Right atrium auricular region (tissue), 2 donors: ENCODE measurements around the gene PDCD10. TPM values are rescaled to one million over a fixed set of nuclear protein-coding genes. Genes with fewer than 3 reads are reported as not detected.

Experiments
- DNase-seq: peaks from one replicate; pipeline ENCODE4 v3.0.0-alpha.2; 2019; ENCODE audit warnings: low spot score
- H3K27ac ChIP-seq, 2 donors: fragments of 200-600 bp; sonication (generic); 1 replicate in 1 of 2; 2 replicates in 1 of 2; pipeline ENCODE4 v1.5.1; 2016 to 2019
- H3K27me3 ChIP-seq, 2 donors: fragments of 200-600 bp; sonication (generic); one replicate each; pipeline versions ENCODE4 v1.5.1 to v1.6.0; 2017 to 2019
- H3K36me3 ChIP-seq: fragments of 200-600 bp; sonication (generic); one replicate; pipeline ENCODE4 v1.5.1; 2016
- H3K4me1 ChIP-seq, 2 donors: fragments of 200-600 bp; sonication (generic); one replicate each; pipeline versions ENCODE4 v1.5.1 to v1.6.0; 2017 to 2019
- H3K4me3 ChIP-seq, 2 donors: fragments of 200-600 bp; sonication (generic); 1 replicate in 1 of 2; 2 replicates in 1 of 2; pipeline ENCODE4 v1.5.1; 2017 to 2019; ENCODE audit warnings: mild to moderate bottlenecking in 1 of 2, moderate library complexity in 1 of 2
- H3K9me3 ChIP-seq, 2 donors: fragments of 200-600 bp; sonication (generic); one replicate each; pipeline ENCODE4 v1.5.1; 2019
- CTCF ChIP-seq, 2 donors: fragments of 200-600 bp; sonication (generic); IDR thresholded peaks; one replicate each; pipeline ENCODE4 v1.5.1; 2019; ENCODE audit warnings: antibody characterized with exemption in 2 of 2
- total RNA-seq, 2 donors: library from RNA; depleted of rRNA; stranded (reverse); fragments of >200 nt; gene quantifications; one replicate each; pipeline ENCODE4 v1.1.0, GENCODE V29; 2016

The PDCD10 gene
- total RNA-seq, 2 donors from 2014 or later, result 31.8 to 40.5 TPM

DNA sequence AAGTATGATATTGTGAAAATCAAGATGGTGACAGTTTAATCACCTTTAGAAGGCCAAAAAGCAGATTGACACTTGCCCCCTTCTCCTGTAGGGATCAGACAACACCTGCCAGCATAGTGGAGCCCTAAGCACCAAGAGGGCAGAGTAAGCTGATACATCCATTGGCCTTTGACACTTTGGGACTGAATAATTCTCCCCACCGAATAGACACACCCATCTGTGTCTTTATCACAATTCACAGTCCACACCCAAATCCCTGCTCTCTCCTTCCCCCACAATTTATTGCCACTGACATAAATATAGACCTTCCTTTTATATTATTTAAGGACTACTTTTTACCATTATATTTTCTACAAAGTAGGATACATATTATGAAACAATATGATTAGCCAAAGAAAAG, 77.9 kb downstream of the PDCD10 start:
- TF ChIP-seq CTCF (IDR thresholded peaks at IDR 0.05), result no peak
- Histone ChIP-seq H3K4me3 (no peak overlapping the region), H3K36me3 (no peaks in the 10 kb centered on the region), H3K9me3 (no peaks in the 10 kb centered on the region), H3K27ac (no peak overlapping the region), H3K4me1 (no peaks in the 10 kb centered on the region), H3K27me3 (no peaks in the 10 kb centered on the region)
- DNase-seq, result no peak

GRCh38 chr3:167653760-167654159, 80.9 kb downstream of the PDCD10 start, which contains the start of gene WDR49:
TSS of gene WDR49 (minus strand) at chr3:167653942. CDS start at chr3:167653425, 517 bp downstream.
- DNase-seq, result no peak
- peak within 1 kb of the TSS in 1 of 2 donors; percentile 9 for H3K4me3 ChIP-seq
- H3K36me3 ChIP-seq, result no peaks in the 10 kb centered on the region
- peak within 1 kb of the TSS in 1 of 2 donors; percentile 40 for H3K27ac ChIP-seq
- H3K27me3 ChIP-seq, result no peaks in the 10 kb centered on the region
- no peak for TF ChIP-seq CTCF (IDR thresholded peaks at IDR 0.05)
- H3K4me1 ChIP-seq, result no peaks in the 10 kb centered on the region
- H3K9me3 ChIP-seq, result no peaks in the 10 kb centered on the region

GRCh38 chr3:167653155-167653554, 81.5 kb downstream of the PDCD10 start:
- H3K27me3 ChIP-seq, result no peaks in the 10 kb centered on the region
- DNase-seq, result no peak
- no peaks in the 10 kb centered on the region for H3K36me3 ChIP-seq
- H3K4me1 ChIP-seq, result no peaks in the 10 kb centered on the region
- H3K27ac ChIP-seq, result peak overlapping the region in 1 of 2 donors; percentile 40
- no peak for TF ChIP-seq CTCF (IDR thresholded peaks at IDR 0.05)
- H3K4me3 ChIP-seq, result peak overlapping the region in 1 of 2 donors; percentile 9
- H3K9me3 ChIP-seq, result no peaks in the 10 kb centered on the region

DNA sequence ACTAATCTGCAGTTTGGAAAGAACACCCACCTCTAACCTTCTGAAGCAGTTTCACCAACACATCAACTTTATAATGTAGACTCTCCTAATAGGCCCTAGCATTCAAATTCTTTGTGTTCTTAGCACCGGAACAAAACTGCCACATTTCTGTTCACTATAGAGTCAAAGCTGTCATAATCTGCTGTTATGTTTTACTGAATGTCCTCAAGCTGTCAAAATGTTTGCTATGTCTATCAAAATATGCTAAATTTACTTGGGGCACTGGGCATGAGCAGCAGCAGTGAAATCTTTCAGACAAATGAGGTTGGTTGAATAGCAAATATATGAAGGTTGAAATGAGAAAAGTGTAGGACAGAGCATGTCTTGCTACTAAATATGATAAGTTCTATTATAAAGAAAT, 82.9 kb downstream of the PDCD10 start:
- H3K36me3 ChIP-seq, result no peaks in the 10 kb centered on the region
- H3K9me3 ChIP-seq, result no peaks in the 10 kb centered on the region
- no peak overlapping the region for H3K4me3 ChIP-seq
- no peak for TF ChIP-seq CTCF (IDR thresholded peaks at IDR 0.05)
- no peaks in the 10 kb centered on the region for H3K27me3 ChIP-seq
- no peak overlapping the region for H3K27ac ChIP-seq
- no peaks in the 10 kb centered on the region for H3K4me1 ChIP-seq
- DNase-seq, result no peak

GRCh38 chr3:167650459-167650858, 84.2 kb downstream of the PDCD10 start:
- no peak for DNase-seq
- TF ChIP-seq CTCF (IDR thresholded peaks at IDR 0.05), result no peak
- Histone ChIP-seq H3K4me3 (no peak overlapping the region), H3K9me3 (no peaks in the 10 kb centered on the region), H3K27me3 (no peaks in the 10 kb centered on the region), H3K4me1 (no peaks in the 10 kb centered on the region), H3K27ac (no peak overlapping the region), H3K36me3 (no peaks in the 10 kb centered on the region)

- no peaks in the 10 kb centered on the region for H3K4me1 ChIP-seq
- H3K4me3 ChIP-seq, result no peak overlapping the region
- no peaks in the 10 kb centered on the region for H3K27me3 ChIP-seq
- H3K27ac ChIP-seq, result no peak overlapping the region
- H3K9me3 ChIP-seq, result peaks cover 0 to 4% of the 10 kb centered on the region in 2 donors
- no peak for TF ChIP-seq CTCF (IDR thresholded peaks at IDR 0.05)
- H3K36me3 ChIP-seq, result no peaks in the 10 kb centered on the region
- DNase-seq, result no peak
Measured at GRCh38 chr3:167649746-167650145, 84.9 kb downstream of the PDCD10 start.
